Psoas muscle (tissue), 8 donors: Measurements from ENCODE around the gene RHD. TPM values are rescaled to one million over a fixed set of nuclear protein-coding genes. Genes with fewer than 3 reads are reported as not detected.
"Not testable (repeated sequence)": the region's sequence is repeated elsewhere in the genome, so short reads cannot be mapped to it uniquely, and the experiment has no call there.

ENCODE experiments used
- ATAC-seq, 4 donors: fragments of 200-7000 bp; cut with Tn5 transposase; one replicate each; pipeline ENCODE4 v1.9.1; 2020; ENCODE audit warnings: moderate library complexity in 3 of 4, mild to moderate bottlenecking in 2 of 4
- DNase-seq, 2 donors: peaks; one replicate each; pipeline ENCODE4 v3.0.0-alpha.2; 2020
- H3K27ac ChIP-seq: fragments of 200-600 bp; one replicate; pipeline ENCODE4 v1.8.0; 2022
- H3K27me3 ChIP-seq, 3 donors: fragments of 200-600 bp in 1 of 3; one replicate each; pipeline versions ENCODE4 v1.6.1 to v1.8.0; 2013 to 2022; ENCODE audit warnings: low read length in 2 of 3, mild to moderate bottlenecking in 2 of 3, moderate library complexity in 1 of 3; ENCODE audit not compliant: insufficient read depth in 3 of 3
- H3K36me3 ChIP-seq, 2 donors: fragments of 200-600 bp in 1 of 2; one replicate each; pipeline versions ENCODE4 v1.6.1 to v1.8.0; 2013 to 2022; ENCODE audit warnings: low read depth in 1 of 2, mild to moderate bottlenecking in 1 of 2, moderate library complexity in 1 of 2; ENCODE audit not compliant: insufficient read depth in 1 of 2
- H3K4me1 ChIP-seq: fragments of 200-600 bp; one replicate; pipeline ENCODE4 v1.8.0; 2022
- H3K4me3 ChIP-seq: fragments of 200-600 bp; one replicate; pipeline ENCODE4 v1.8.0; 2022; ENCODE audit warnings: mild to moderate bottlenecking
- H3K9me3 ChIP-seq: fragments of 200-600 bp; one replicate; pipeline ENCODE4 v1.8.0; 2022
- WGBS, 3 donors: extraction: QIAGEN DNeasy Blood & Tissue Kit; methylation state at CpG; one replicate each; pipeline versions ENCODE4 v1.1.6 to v1.1.7; 2013; 5-methylcytosine and 5-hydroxymethylcytosine counted together
- intact Hi-C, 2 donors: fragments of 100-400 bp; cut with DNase I; formaldehyde crosslinking; loops; one replicate each; pipeline versions ENCODE4 v1.11.0 to v1.14.2; 2022
- long read RNA-seq, 2 donors: library from polyadenylated mRNA; unstranded; transcript quantifications; one replicate each; pipeline ENCODE4 v2.0.0, GENCODE V29; 2021
- polyA plus RNA-seq, 3 donors: library from polyadenylated mRNA; stranded (reverse); fragments of 200-250 nt; gene quantifications; one replicate each; pipeline ENCODE4 v1.2.3, GENCODE V29; 2013
- total RNA-seq, 4 donors: library from RNA; stranded (reverse); fragmentation: NEBNext Ultra II Directional in 2 of 4; extraction: Animal tissue kit (Norgen Biotek cat#: 25700) in 2 of 4; gene quantifications; one replicate each; pipeline versions ENCODE4 v1.2.1 to v1.2.4, GENCODE V29; 2021 to 2023
- TF ChIP-seq, protein P1 (sequence below): fragments of 200-600 bp; IDR thresholded peaks from one replicate; pipeline ENCODE4 v1.8.0; 2022; ENCODE audit warnings: antibody characterized with exemption
- donor health status: healthy with polysubstance abuse.
- donor health status: DM: no; HTN: no; CAD: no; lungs with moderate emphysema.
- donor health status: Bipolar disorder and iron deficiency.
- donor health status: healthy.
- donor health status: DM: yes; HTN: yes; CAD: no.
- donor health status: DM: no; HTN: no; CAD: no.
- donor health status: DM: no; HTN: no; CAD: no.
- donor health status: DM: yes; HTN: yes; CAD: no.

The RHD gene
- total RNA-seq (under 1 TPM in 1 of 4 donors, not detected in 3; 0.12 TPM), polyA plus RNA-seq (not detected)
- long read RNA-seq, donor 1 = 0 reads
- long read RNA-seq, donor 2 = 0 reads

DNA sequence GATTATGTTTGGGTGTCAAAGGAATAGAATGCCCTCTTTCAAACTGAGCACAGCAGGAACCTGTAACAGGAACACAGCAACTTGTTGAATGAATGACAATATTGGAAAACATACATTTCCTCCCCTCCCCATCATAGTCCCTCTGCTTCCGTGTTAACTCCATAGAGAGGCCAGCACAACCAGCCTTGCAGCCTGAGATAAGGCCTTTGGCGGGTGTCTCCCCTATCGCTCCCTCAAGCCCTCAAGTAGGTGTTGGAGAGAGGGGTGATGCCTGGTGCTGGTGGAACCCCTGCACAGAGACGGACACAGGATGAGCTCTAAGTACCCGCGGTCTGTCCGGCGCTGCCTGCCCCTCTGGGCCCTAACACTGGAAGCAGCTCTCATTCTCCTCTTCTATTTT, at the start of gene RHD:
Gene RHD (plus strand): TSS at position 272 of the 400 bp plus-strand sequence. CDS start 39 bp downstream, at position 311.
- intact Hi-C loops, H3K4me1 ChIP-seq, ATAC-seq, H3K4me3 ChIP-seq, H3K27ac ChIP-seq, H3K36me3 ChIP-seq, DNase-seq, H3K27me3 ChIP-seq, H3K9me3 ChIP-seq: not testable (repeated sequence)
- 87 to 90% (median 88%) methylated on average over 8 of the region's 8 CpGs for WGBS, 3 donors

DNA sequence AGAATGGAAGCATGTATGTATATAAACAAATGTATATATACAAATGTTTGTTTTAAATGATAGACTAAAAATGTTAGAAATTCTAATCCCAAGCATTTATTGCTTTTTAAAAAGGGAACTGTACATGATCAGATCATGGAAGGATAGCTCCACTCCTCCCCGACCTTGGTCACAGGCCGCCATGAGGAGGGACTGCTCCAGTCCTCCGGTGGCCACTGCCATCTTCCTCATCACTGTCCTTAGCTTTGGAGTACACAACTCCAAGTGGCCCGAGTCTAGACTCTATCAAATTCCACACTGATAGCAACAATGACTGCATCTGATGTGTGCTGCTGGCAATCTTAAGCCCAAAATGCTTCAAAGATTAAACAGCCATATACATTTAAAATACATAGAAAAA, 49.7 kb upstream of the RHD start:
- Histone ChIP-seq H3K36me3 (peaks cover 10 to 86% of the 10 kb centered on the region in 2 donors), H3K27ac (no peak overlapping the region), H3K4me3 (no peak overlapping the region), H3K4me1 (no peaks in the 10 kb centered on the region), H3K9me3 (no peaks in the 10 kb centered on the region), H3K27me3 (no peaks in the 10 kb centered on the region)
- 87 to 92% (median 89%) methylated on average over 4 of the region's 4 CpGs for WGBS, 3 donors
- no peak for ATAC-seq
- intact Hi-C loops = loop anchor here (10.0 kb wide), 2 partner anchors 558 to 568 kb away; no protein-coding TSS in a partner anchor
- TF ChIP-seq, protein P1, sequence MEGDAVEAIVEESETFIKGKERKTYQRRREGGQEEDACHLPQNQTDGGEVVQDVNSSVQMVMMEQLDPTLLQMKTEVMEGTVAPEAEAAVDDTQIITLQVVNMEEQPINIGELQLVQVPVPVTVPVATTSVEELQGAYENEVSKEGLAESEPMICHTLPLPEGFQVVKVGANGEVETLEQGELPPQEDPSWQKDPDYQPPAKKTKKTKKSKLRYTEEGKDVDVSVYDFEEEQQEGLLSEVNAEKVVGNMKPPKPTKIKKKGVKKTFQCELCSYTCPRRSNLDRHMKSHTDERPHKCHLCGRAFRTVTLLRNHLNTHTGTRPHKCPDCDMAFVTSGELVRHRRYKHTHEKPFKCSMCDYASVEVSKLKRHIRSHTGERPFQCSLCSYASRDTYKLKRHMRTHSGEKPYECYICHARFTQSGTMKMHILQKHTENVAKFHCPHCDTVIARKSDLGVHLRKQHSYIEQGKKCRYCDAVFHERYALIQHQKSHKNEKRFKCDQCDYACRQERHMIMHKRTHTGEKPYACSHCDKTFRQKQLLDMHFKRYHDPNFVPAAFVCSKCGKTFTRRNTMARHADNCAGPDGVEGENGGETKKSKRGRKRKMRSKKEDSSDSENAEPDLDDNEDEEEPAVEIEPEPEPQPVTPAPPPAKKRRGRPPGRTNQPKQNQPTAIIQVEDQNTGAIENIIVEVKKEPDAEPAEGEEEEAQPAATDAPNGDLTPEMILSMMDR = no peak
- no peak for DNase-seq

DNA sequence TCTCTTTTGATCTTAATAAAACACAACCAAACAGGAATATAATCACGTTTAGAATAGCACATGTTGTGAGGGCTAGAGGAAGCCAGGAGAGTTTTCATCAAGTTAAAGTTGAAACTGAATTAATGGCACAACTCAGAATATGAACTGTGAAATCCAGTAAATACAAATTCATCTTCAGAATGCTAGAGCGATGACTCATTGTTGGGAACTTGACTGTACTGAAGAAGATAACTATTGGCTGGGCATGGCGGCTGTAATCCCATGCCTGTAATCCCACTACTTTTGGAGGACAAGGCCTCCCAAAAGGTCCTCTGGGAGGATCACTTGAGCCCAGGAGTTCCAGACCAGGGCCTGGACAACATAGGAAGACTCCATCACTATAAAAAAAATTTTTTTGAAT, 48.8 kb upstream of the RHD start:
- intact Hi-C loops = loop anchor here (10.0 kb wide), 2 partner anchors 559 to 569 kb away; no protein-coding TSS in a partner anchor
- no peak for ATAC-seq

DNA sequence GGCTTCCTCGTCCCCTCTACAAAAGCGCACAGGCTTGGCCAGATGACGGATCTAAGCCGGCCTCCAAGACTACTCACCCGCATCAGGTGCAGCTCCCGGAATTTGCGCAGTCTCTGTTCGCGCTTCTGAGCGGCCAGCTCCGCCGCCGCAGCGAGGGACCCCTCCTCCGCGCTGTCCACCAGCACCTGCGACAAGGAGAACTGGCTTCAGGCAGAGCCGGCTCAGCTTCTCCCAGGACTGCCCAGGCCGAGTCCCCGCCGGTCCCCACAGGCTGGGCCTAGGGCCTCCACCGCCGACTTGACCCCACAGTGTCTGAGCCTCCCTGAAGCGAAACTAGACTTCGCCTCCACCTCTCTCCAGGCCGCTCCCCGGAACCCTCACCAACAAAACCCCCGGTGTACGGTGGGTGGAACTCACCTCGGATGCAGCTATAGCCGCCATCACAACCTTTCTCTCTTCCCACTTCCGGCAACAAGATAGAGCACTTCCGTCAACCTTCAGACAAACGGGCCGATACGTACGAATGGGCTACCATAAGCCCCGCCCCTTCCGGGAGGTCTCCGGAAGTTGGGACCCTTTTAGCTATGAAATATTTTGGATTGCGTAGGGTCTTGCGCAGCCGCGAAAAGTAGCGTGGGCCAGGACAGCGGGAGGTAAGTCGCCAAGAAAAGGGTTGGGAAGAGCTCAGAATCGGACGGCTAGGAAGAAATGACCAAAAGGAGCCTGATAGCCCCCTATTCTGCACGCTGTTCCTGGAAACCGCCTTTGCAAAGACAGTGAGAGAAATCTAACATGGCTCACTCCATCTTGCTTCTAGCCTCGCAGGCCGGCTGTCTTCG, 40.1 kb upstream of the RHD start, which contains the start of gene SYF2:
Gene SYF2 (minus strand): TSS at position 476 of the 839 bp plus-strand sequence. CDS start 35 bp downstream, at position 441.
- peak within 1 kb of the TSS; percentile 95 for H3K27ac ChIP-seq
- intact Hi-C loops = loop anchor here in 1 of 2 donors (5.0 kb wide), 1 partner anchor 590 kb away; the partner anchor contains the start of gene SRRM1
- TF ChIP-seq, protein P1 = no peak
- H3K4me1 ChIP-seq = peaks cover 39% of the 10 kb centered on the region
- 0 to 1% (median 1%) methylated on average over 53 to 54 of the region's 54 CpGs for WGBS, 3 donors
- H3K4me3 ChIP-seq = peak within 1 kb of the TSS; percentile 90
- DNase-seq (peak; percentile 95 to 96), ATAC-seq (peak; percentile 85 to 90 (median 88))
- H3K36me3 ChIP-seq = peaks cover 13 to 41% of the 10 kb centered on the region in 2 donors
- H3K9me3 ChIP-seq = no peaks in the 10 kb centered on the region
- no peaks in the 10 kb centered on the region for H3K27me3 ChIP-seq

More for the DNA sequence above, 48.8 kb upstream of the RHD start:
- H3K27me3 ChIP-seq = no peaks in the 10 kb centered on the region
- no peak overlapping the region for H3K4me3 ChIP-seq
- H3K36me3 ChIP-seq = peaks cover 14 to 95% of the 10 kb centered on the region in 2 donors
- H3K9me3 ChIP-seq = no peaks in the 10 kb centered on the region
- H3K4me1 ChIP-seq = no peaks in the 10 kb centered on the region
- TF ChIP-seq, protein P1 = no peak
- H3K27ac ChIP-seq = no peak overlapping the region
- DNase-seq = no peak
- WGBS, 3 donors = 57 to 73% (median 60%) methylated on average over 3 of the region's 3 CpGs
